Measurements from ENCODE around the gene PGM1. TPM values are rescaled to one million over a fixed set of nuclear protein-coding genes. Genes with fewer than 3 reads are reported as not detected.
"Not testable (repeated sequence)": the region's sequence is repeated elsewhere in the genome, so short reads cannot be mapped to it uniquely, and the experiment has no call there.

The PGM1 gene
- total RNA-seq, 4 donors from 2014 or later = 37.1 to 84.1 (median 63.2) TPM

DNA sequence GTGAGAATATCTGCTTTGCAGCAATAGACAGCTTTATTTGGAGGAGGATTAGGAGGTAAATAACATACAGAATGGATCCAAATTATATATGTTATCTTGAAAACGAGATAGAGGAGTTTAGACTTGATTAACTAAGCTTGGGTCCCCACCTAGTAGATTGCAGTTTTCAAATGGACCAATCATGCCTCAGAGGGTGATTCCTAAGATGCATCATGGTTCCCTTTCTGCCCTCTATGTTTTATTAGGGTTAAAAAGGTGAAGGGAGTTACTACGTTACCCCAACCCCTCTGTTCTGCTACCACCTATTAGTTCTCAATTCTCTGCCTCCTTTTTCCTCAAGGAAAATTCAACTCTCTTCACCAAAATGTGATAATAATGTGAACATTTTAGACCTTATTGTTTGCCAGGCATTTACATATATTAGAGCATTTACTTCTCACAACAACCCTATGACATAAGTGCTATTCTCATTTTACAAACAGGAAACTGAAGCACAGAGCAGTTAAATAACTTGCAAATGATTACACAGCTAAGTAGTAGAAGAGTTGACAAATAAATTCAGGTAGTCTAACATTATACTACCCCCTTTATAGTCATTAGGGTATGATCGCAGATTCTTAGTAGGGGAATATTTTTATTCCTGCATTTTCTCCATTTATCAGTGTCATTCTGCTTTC, 23.4 kb upstream of the PGM1 start:
- 86 to 90% methylated on average over 3 of the region's 3 CpGs for WGBS, 2 donors
- no peaks in the 10 kb centered on the region for H3K27me3 ChIP-seq
- H3K36me3 ChIP-seq = no peaks in the 10 kb centered on the region
- TF ChIP-seq, protein P1, sequence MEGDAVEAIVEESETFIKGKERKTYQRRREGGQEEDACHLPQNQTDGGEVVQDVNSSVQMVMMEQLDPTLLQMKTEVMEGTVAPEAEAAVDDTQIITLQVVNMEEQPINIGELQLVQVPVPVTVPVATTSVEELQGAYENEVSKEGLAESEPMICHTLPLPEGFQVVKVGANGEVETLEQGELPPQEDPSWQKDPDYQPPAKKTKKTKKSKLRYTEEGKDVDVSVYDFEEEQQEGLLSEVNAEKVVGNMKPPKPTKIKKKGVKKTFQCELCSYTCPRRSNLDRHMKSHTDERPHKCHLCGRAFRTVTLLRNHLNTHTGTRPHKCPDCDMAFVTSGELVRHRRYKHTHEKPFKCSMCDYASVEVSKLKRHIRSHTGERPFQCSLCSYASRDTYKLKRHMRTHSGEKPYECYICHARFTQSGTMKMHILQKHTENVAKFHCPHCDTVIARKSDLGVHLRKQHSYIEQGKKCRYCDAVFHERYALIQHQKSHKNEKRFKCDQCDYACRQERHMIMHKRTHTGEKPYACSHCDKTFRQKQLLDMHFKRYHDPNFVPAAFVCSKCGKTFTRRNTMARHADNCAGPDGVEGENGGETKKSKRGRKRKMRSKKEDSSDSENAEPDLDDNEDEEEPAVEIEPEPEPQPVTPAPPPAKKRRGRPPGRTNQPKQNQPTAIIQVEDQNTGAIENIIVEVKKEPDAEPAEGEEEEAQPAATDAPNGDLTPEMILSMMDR (IDR thresholded peaks at IDR 0.05) = no peak
- TF ChIP-seq POLR2A (IDR thresholded peaks at IDR 0.05) = no peak
- no peak overlapping the region for H3K4me3 ChIP-seq (replicated peaks in 1 of 3)
- intact Hi-C loops (cut with DNase I) = no loop called here
- H3K4me1 ChIP-seq = no peaks in the 10 kb centered on the region
- no peaks in the 10 kb centered on the region for H3K9me3 ChIP-seq
- no peak overlapping the region for H3K27ac ChIP-seq
- no peak for DNase-seq

DNA sequence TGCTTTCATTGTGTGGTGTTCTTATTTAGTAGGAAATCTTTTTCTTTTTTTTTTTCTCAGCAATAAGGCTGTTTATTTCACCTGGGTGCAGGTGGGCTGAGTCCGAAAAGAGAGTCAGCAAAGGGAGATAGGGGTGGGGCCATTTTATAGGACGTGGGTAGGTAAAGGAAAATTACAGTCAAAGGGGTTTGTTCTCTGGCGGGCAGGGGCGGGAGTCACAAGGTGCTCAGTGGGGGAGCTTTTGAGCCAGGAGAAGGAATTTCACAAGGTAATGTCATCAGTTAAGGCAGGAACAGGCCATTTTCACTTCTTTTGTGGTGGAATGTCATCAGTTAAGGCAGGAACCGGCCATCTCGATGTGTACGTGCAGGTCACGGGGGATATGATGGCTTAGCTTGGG, 20.5 kb upstream of the PGM1 start:
- H3K27me3 ChIP-seq; intact Hi-C loops (cut with DNase I); H3K9me3 ChIP-seq; H3K4me3 ChIP-seq (replicated peaks in 1 of 3); H3K4me1 ChIP-seq; H3K27ac ChIP-seq; H3K36me3 ChIP-seq; DNase-seq: not testable (repeated sequence)
- 89 to 92% methylated on average over 8 of the region's 8 CpGs for WGBS, 2 donors

DNA sequence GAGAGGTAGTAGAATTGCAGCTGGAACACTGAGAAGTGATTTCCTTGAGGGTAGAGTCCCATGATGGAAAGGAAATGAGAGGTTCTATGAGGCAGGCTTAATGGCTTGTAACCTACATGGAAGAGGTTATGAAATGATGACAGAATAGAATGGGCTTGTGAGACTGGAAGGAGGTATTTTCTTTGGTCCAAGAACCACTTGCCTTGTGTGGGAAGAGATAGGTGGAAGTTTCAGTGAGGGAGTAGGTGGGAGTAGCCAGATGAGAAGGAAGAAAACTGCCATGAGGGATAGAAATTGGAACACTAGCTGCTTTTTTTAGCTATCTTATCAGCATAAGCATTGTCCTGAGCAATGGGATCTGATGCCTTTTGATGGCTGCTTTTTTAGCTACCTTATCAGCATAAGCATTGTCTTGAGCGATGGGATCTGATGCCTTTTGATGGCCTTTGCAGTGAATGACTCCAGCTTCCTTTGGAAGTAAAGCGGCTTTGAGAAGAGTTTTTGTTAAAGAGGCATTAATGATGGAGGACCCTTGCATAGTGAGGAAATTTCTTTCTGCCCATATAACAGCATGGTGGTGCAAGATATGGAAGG, 18.9 kb upstream of the PGM1 start:
- H3K27ac ChIP-seq; intact Hi-C loops (cut with DNase I); H3K4me1 ChIP-seq; H3K36me3 ChIP-seq; H3K4me3 ChIP-seq (replicated peaks in 1 of 3); H3K9me3 ChIP-seq; H3K27me3 ChIP-seq; DNase-seq: not testable (repeated sequence)
- 88 to 90% methylated on average over 2 of the region's 2 CpGs for WGBS, 2 donors

DNA sequence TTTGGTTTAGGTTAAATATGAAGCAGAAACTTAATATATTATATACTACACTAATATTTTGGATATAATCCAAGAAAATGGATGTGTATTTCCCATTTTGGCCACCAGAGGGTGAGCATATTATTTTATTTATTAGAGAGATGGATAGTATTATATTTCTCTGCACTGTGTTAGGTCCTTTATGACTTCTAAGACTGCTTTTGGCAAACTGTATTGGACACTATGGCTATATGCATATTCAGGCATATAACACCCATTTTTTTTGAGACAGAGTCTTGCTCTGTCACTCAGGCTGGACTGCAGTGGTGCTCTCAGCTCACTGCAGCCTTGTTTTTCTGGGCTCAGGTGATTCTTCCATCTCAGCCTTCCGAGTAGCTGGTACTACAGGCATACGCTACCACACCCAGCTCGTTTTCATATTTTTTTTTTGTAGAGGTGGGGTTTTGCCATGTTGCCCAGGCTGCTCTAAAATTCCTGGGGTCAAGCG, 17.8 kb upstream of the PGM1 start:
- 68 to 73% methylated on average over 4 of the region's 4 CpGs for WGBS, 2 donors
- Histone ChIP-seq H3K9me3 (no peaks in the 10 kb centered on the region), H3K27ac (no peak overlapping the region), H3K36me3 (no peaks in the 10 kb centered on the region), H3K4me3 (replicated peaks in 1 of 3) (no peak overlapping the region), H3K4me1 (no peaks in the 10 kb centered on the region), H3K27me3 (no peaks in the 10 kb centered on the region)
- no peak for TF ChIP-seq POLR2A (IDR thresholded peaks at IDR 0.05)
- TF ChIP-seq, protein P1 (IDR thresholded peaks at IDR 0.05) = peak; percentile 17 to 81 (median 70)
- no peak for DNase-seq
- intact Hi-C loops (cut with DNase I) = no loop called here

GRCh38 chr1:63586326-63586725, 6.9 kb upstream of the PGM1 start:
- intact Hi-C loops (cut with DNase I); H3K4me1 ChIP-seq; H3K4me3 ChIP-seq (replicated peaks in 1 of 3); H3K27me3 ChIP-seq; H3K36me3 ChIP-seq; H3K27ac ChIP-seq; H3K9me3 ChIP-seq; DNase-seq: not testable (repeated sequence)
- WGBS, 2 donors = 96 to 100% methylated on average over 1 of the region's 1 CpG

DNA sequence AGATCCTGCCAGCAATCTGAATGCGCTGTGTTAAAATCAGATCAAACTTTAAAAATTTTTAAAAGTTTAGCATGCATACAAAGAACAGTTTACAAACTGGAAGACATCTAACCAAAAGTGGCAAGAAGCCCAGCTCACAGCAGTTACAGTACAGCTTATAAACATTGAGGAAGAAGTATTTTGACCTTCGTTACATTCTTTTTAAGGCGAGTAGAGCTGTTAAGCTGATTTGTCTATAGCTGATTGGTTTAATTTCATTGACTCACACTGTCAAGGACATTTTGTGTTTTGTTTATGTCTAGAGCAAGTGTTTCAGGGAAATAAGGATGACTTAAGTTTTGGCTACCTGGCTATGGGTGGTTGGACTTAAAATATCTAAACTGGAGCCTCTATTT, 3.0 kb upstream of the PGM1 start:
- H3K27me3 ChIP-seq = no peaks in the 10 kb centered on the region
- peaks cover 0 to 4% of the 10 kb centered on the region in 2 donors for H3K4me1 ChIP-seq
- no peak for TF ChIP-seq POLR2A (IDR thresholded peaks at IDR 0.05)
- 73 to 78% methylated on average over 3 of the region's 3 CpGs for WGBS, 2 donors
- H3K36me3 ChIP-seq = no peaks in the 10 kb centered on the region
- H3K27ac ChIP-seq = no peak overlapping the region
- H3K4me3 ChIP-seq (replicated peaks in 1 of 3) = no peak overlapping the region
- no peaks in the 10 kb centered on the region for H3K9me3 ChIP-seq
- no peak for DNase-seq
- intact Hi-C loops (cut with DNase I) = no loop called here

DNA sequence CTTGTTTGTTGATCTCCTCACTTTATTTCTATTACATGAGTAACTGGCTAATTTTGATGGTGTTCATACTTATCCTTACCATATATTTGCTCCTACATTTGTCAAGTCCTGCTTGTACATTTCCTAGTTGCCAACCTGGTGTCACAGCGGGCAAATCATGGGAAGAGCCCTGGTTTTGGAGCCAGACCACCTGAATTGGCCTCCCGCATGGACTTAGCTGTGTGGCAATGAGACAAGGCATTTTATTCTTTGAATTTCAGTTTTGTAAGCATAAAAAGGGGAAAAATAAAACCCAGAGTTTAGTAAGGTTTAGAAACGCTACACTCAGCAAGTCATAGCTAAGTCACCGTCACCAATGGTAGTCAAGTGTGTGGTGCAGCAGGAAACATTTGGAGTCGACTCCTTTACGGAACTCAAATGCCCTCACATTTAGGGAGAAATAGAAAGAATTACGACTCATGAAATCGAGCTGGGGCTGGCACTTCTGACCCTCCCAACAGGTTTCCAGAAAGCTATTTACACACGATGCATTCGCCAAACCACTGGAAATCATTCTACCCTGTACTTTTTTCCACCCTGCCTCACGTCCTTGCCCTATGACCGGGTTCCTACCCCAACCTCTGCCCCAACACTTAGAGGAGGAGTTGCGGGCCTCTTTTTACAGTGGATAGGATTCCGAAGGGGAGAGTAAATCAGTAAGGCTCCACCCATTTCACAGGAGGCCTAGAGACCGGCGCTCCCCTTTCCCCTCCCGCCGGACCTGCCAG, 492 bp upstream of the PGM1 start:
- Histone ChIP-seq H3K4me1 (peaks cover 0 to 4% of the 10 kb centered on the region in 2 donors), H3K36me3 (no peaks in the 10 kb centered on the region), H3K27ac (peak overlapping the region; percentile 85 to 87 (median 86)), H3K27me3 (no peaks in the 10 kb centered on the region), H3K9me3 (no peaks in the 10 kb centered on the region), H3K4me3 (replicated peaks in 1 of 3) (peak overlapping the region; percentile 83 to 93 (median 88))
- WGBS, 2 donors = 35 to 38% methylated on average over 14 to 18 of the region's 18 CpGs
- no peak for DNase-seq
- no peak for TF ChIP-seq POLR2A (IDR thresholded peaks at IDR 0.05)
- TF ChIP-seq, protein P1 (IDR thresholded peaks at IDR 0.05) = no peak
- intact Hi-C loops (cut with DNase I) = no loop called here

All from thyroid gland (tissue), 4 donors.